Panc1 (cell line): ENCODE results near the gene CNNM4. TPM values are rescaled to one million over a fixed set of nuclear protein-coding genes. Genes with fewer than 3 reads are reported as not detected.

Experiments
- ATAC-seq: fragments of 200-7000 bp; cut with Tn5 transposase; 2 replicates; pipeline ENCODE4 v1.9.1; 2020; ENCODE audit warnings: mild to moderate bottlenecking, moderate library complexity
- BruUV-seq: library from RNA; stranded (reverse); fragments of 400-500 nt; replicated peaks from 2 replicates; lab custom pipeline; 2021; lab: Mats Ljungman, UMichigan
- CTCF ChIA-PET: fragments of 300-600 bp; sonication (Branson Sonifier 250); formaldehyde crosslinking; loops from one replicate; lab custom pipeline; 2022; ENCODE audit warnings: antibody characterized with exemption; lab: Charles Lee
- POLR2A ChIA-PET: fragments of 300-600 bp; sonication (Branson Sonifier 250); formaldehyde crosslinking; loops from one replicate; lab custom pipeline; 2022; ENCODE audit warnings: antibody characterized with exemption; lab: Charles Lee
- DNase-seq: peaks from one replicate; pipeline ENCODE4 v3.0.0-alpha.2; 2010; ENCODE audit warnings: low read depth, low spot score
- H3K27ac ChIP-seq: 2 replicates; pipeline ENCODE4 v1.5.1; 2011; ENCODE audit warnings: mild to moderate bottlenecking, low read length, inconsistent platforms
- H3K27me3 ChIP-seq: fragments of 200-500 bp; sonication (Bioruptor generic); 2 replicates; pipeline ENCODE4 v1.6.0; 2014; ENCODE audit warnings: low read length, inconsistent platforms; ENCODE audit not compliant: control insufficient read depth, insufficient read depth
- H3K36me3 ChIP-seq: fragments of 200-500 bp; sonication (Bioruptor generic); 2 replicates; pipeline ENCODE4 v1.5.1; 2014; ENCODE audit warnings: inconsistent platforms, mild to moderate bottlenecking, low read length, moderate library complexity; ENCODE audit not compliant: control insufficient read depth, insufficient read depth
- H3K4me1 ChIP-seq: 2 replicates; pipeline ENCODE4 v1.5.1; 2011; ENCODE audit warnings: inconsistent platforms, mild to moderate bottlenecking, low read length, moderate library complexity; ENCODE audit not compliant: control insufficient read depth, insufficient read depth
- H3K4me3 ChIP-seq, 2 experiments: 2 replicates each; pipeline ENCODE4 v1.5.1; 2011 to 2012; ENCODE audit warnings: low read depth in 2 of 2, low read length in 2 of 2, mild to moderate bottlenecking in 2 of 2, inconsistent platforms in 1 of 2, moderate library complexity in 1 of 2
- H3K9me3 ChIP-seq: fragments of 200-500 bp; sonication (Bioruptor generic); 2 replicates; pipeline ENCODE4 v1.5.1; 2014; ENCODE audit warnings: low read depth, mild to moderate bottlenecking, inconsistent platforms, low read length, moderate library complexity; ENCODE audit not compliant: control insufficient read depth, insufficient read depth
- CTCF ChIP-seq: fragments of 450-650 bp; IDR thresholded peaks from 2 replicates; pipeline ENCODE4 v1.5.1; 2017; ENCODE audit warnings: mild to moderate bottlenecking
- POLR2AphosphoS5 ChIP-seq: IDR thresholded peaks from 2 replicates; pipeline ENCODE4 v1.6.1; 2012; ENCODE audit warnings: mild to moderate bottlenecking, low read depth, low read length, moderate library complexity
- REST ChIP-seq, 2 experiments: IDR thresholded peaks; 2 replicates each; pipeline ENCODE4 v1.6.1; 2011 to 2012; ENCODE audit warnings: low read depth in 2 of 2, control low read depth in 1 of 2, low read length in 1 of 2, mild to moderate bottlenecking in 1 of 2, moderate library complexity in 1 of 2; ENCODE audit not compliant: insufficient read depth in 1 of 2
- SIN3A ChIP-seq: IDR thresholded peaks from 2 replicates; pipeline ENCODE4 v1.6.1; 2012; ENCODE audit warnings: low read depth, mild to moderate bottlenecking, low read length, moderate library complexity, borderline replicate concordance; ENCODE audit not compliant: insufficient read depth
- TCF7L2 ChIP-seq: IDR thresholded peaks from 2 replicates; pipeline ENCODE4 v1.6.1; 2011; ENCODE audit warnings: mild to moderate bottlenecking, low read depth, low read length, inconsistent platforms
- in situ Hi-C: cut with HindIII; loops from 2 replicates; pipeline ENCODE4 v1.10.0; 2016; ENCODE audit warnings: low sequenced_read_pairs, low pct_unique_long_range_greater_than_20kb
- intact Hi-C: fragments of 100-400 bp; cut with micrococcal nuclease; formaldehyde crosslinking; loops from one replicate; pipeline ENCODE4 v1.10.0; 2022; ENCODE audit not compliant: unreplicated experiment
- total RNA-seq: library from RNA; stranded (reverse); gene quantifications from one replicate; pipeline ENCODE4 v1.2.1, GENCODE V29; 2021; ENCODE audit not compliant: unreplicated experiment

Gene CNNM4
- total RNA-seq, 1 experiment from 2014 or later = 15.7 TPM

- in situ Hi-C loops = no loop called here
- ATAC-seq = no peak
- TF ChIP-seq CTCF = no peak
- TF ChIP-seq POLR2AphosphoS5 = no peak
- no peak for TF ChIP-seq TCF7L2
- no peak for TF ChIP-seq REST (IDR thresholded peaks at IDR 0.05; ENCODE audit: insufficient read depth in 1 of 2, low read depth in 2 of 2, low read length in 1 of 2)
- no peak for TF ChIP-seq SIN3A
Observed at GRCh38 chr2:96810783-96811192, 50.1 kb downstream of the CNNM4 start.

GRCh38 chr2:96811917-96812316, 51.2 kb downstream of the CNNM4 start:
- CTCF ChIA-PET = no interaction called here
- ATAC-seq = no peak
- TF ChIP-seq POLR2AphosphoS5 = no peak
- no peak for TF ChIP-seq CTCF
- no peak for TF ChIP-seq SIN3A
- no peak for TF ChIP-seq REST (IDR thresholded peaks at IDR 0.05; ENCODE audit: insufficient read depth in 1 of 2, low read depth in 2 of 2, low read length in 1 of 2)
- TF ChIP-seq TCF7L2 = no peak
- Histone ChIP-seq H3K27me3 (no peaks in the 10 kb centered on the region), H3K36me3 (no peaks in the 10 kb centered on the region; the same call in 1 of the 2 replicates), H3K4me3 (no peak overlapping the region), H3K27ac (no peak overlapping the region), H3K9me3 (no peaks in the 10 kb centered on the region), H3K4me1 (no peaks in the 10 kb centered on the region)
- no TSS peak for BruUV-seq
- DNase-seq = no peak
- in situ Hi-C loops = no loop called here
- POLR2A ChIA-PET = no interaction called here
- intact Hi-C loops = no loop called here

More at GRCh38 chr2:96810783-96811192, 50.1 kb downstream of the CNNM4 start:
- Histone ChIP-seq H3K36me3 (no peaks in the 10 kb centered on the region; the same call in 1 of the 2 replicates), H3K27ac (no peak overlapping the region), H3K9me3 (no peaks in the 10 kb centered on the region), H3K4me3 (no peak overlapping the region), H3K4me1 (no peaks in the 10 kb centered on the region), H3K27me3 (no peaks in the 10 kb centered on the region)
- intact Hi-C loops = no loop called here
- BruUV-seq = no TSS peak
- POLR2A ChIA-PET = no interaction called here
- DNase-seq = no peak
- CTCF ChIA-PET = no interaction called here
